Measurements from ENCODE around the gene ZNF429. TPM values are rescaled to one million over a fixed set of nuclear protein-coding genes. Genes with fewer than 3 reads are reported as not detected.

ZNF429 gene
- total and polyA plus RNA-seq, 2 donors (not counting 3 experiments of a cell fraction or from before 2014, with no cell fraction given) = 2.1 to 2.6 TPM

DNA sequence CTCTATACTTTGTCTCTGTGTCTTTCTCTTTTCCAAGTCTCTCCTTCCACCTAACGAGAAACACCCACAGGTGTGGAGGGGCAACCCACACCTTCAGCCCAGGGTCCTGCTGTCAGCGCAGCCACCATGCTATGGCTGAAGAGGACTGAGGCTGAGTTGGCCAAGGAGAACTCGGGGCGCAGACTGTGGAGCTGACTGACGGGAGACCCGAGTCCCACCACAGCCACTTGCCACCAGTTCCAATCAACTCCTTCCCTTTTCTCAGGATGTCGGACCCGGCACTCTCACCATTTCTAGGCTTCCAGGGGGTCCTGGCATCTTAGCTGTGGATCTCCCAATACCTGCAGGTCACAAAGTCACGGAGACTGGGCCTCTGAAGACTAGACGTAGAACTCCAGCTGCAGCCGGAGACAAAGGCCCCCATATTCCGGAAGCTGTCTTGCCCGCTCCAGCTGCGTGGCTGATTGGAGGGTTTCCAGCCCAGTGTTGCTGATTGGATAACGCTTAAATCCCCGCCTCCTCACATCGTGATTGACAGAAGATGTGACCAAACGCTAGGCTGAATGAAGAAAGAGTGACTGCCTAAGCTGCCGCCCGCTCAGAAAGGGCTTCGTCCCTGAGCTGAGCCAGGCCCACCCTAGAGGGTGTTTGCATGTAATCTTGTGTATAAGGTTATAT lies 63.6 kb downstream of the ZNF429 start:
- intact Hi-C loops (cut with micrococcal nuclease) = no loop called here
- no peak overlapping the region for H3K4me3 ChIP-seq (replicated peaks in 1 of 3; ENCODE audit: insufficient read depth in 1 of 3, low read depth in 1 of 3, low read length in 3 of 3)
- H3K4me1 ChIP-seq (ENCODE audit: control insufficient read depth, extremely low read depth, insufficient read depth, low read length) = no peaks in the 10 kb centered on the region
- no peaks in the 10 kb centered on the region for H4K20me1 ChIP-seq (replicated peaks; ENCODE audit: control insufficient read depth, extremely low read depth, insufficient read depth, low read length)
- H3K4me2 ChIP-seq (ENCODE audit: insufficient read depth, low read length) = no peak overlapping the region
- TF ChIP-seq EZH2 (IDR thresholded peaks at IDR 0.05; ENCODE audit: borderline replicate concordance, low read depth, low read length, severe bottlenecking) (no peak), JUN (IDR thresholded peaks at IDR 0.05; ENCODE audit: borderline replicate concordance, insufficient read depth, insufficient read length, low read depth) (no peak), POLR2AphosphoS5 (IDR thresholded peaks at IDR 0.05; ENCODE audit: insufficient read depth, low read depth, low read length) (no peak), GATA2 (IDR thresholded peaks at IDR 0.05; ENCODE audit: insufficient read depth, insufficient read length, low read depth, low read length) (no peak), MYC (IDR thresholded peaks at IDR 0.05; ENCODE audit: low read depth, low read length) (no peak), POLR2A (IDR thresholded peaks at IDR 0.05; ENCODE audit: low read depth, low read length) (no peak), FOS (IDR thresholded peaks at IDR 0.05; ENCODE audit: borderline replicate concordance, insufficient read depth, low read length) (no peak)
- TF ChIP-seq, protein P1, sequence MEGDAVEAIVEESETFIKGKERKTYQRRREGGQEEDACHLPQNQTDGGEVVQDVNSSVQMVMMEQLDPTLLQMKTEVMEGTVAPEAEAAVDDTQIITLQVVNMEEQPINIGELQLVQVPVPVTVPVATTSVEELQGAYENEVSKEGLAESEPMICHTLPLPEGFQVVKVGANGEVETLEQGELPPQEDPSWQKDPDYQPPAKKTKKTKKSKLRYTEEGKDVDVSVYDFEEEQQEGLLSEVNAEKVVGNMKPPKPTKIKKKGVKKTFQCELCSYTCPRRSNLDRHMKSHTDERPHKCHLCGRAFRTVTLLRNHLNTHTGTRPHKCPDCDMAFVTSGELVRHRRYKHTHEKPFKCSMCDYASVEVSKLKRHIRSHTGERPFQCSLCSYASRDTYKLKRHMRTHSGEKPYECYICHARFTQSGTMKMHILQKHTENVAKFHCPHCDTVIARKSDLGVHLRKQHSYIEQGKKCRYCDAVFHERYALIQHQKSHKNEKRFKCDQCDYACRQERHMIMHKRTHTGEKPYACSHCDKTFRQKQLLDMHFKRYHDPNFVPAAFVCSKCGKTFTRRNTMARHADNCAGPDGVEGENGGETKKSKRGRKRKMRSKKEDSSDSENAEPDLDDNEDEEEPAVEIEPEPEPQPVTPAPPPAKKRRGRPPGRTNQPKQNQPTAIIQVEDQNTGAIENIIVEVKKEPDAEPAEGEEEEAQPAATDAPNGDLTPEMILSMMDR (IDR thresholded peaks at IDR 0.05; ENCODE audit: extremely low read depth in 1 of 2, insufficient read depth in 1 of 2, low read depth in 1 of 2, low read length in 2 of 2) = no peak
- TF ChIP-seq, protein P2, sequence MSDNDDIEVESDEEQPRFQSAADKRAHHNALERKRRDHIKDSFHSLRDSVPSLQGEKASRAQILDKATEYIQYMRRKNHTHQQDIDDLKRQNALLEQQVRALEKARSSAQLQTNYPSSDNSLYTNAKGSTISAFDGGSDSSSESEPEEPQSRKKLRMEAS (IDR thresholded peaks at IDR 0.05; ENCODE audit: insufficient read depth, insufficient read length) = no peak
- H3K9ac ChIP-seq (replicated peaks; ENCODE audit: extremely low read depth, insufficient read depth, low read length) = no peak overlapping the region
- dilution Hi-C loops (cut with MboI; ENCODE audit: extremely low pct_ligation_motif_present, low sequenced_read_pairs) = no loop called here
- no peaks in the 10 kb centered on the region for H3K36me3 ChIP-seq (ENCODE audit: control insufficient read depth in 2 of 2, extremely low read depth in 1 of 2, insufficient read depth in 2 of 2, low read length in 2 of 2)
- H3K79me2 ChIP-seq (ENCODE audit: control insufficient read depth, insufficient read depth, low read length) = no peaks in the 10 kb centered on the region
- POLR2A ChIA-PET = no interaction called here
- H3K9me3 ChIP-seq (replicated peaks; ENCODE audit: control insufficient read depth, insufficient read depth, low read length) = peaks cover 12% of the 10 kb centered on the region
- no TSS peak for BruUV-seq (replicated peaks)
- no peak for DNase-seq (ENCODE audit: low read depth, low spot score)
- FAIRE-seq = no peak
- H3K9me1 ChIP-seq (replicated peaks; ENCODE audit: control insufficient read depth, extremely low read depth, insufficient read depth, low read length) = no peaks in the 10 kb centered on the region
- H3K27ac ChIP-seq (ENCODE audit: insufficient read depth, low read depth, low read length) = no peak overlapping the region
- no peaks in the 10 kb centered on the region for H3K27me3 ChIP-seq (ENCODE audit: control insufficient read depth in 2 of 2, insufficient read depth in 2 of 2, low read length in 2 of 2)
- CTCF ChIA-PET = no interaction called here
- H2AFZ ChIP-seq (ENCODE audit: low read depth, low read length) = no peak overlapping the region

Measured in endothelial cell of umbilical vein (primary cell).